Measurements from ENCODE around the gene KRT4.

KRT4 gene

DNA sequence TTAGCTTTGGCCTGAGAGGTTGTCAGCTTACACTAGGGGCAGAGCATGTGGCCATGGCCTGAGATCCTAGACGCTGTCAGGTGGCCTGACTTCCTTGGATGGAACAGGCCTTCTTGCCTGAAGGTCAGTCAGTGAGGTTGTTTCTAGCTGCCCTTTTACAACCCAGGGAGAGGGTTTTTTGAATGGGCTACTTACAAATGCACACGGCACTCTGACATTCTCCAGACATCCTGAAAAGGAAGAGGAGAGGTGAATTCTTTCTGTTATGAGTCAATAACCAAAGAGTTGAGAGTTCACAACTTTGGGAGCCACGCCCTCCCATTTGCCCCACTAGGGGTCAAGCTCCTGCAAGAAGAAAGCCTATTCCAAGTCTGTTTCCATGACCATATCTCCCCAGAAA lies 44.6 kb downstream of the KRT4 start:
- in situ Hi-C loops (cut with MboI; ENCODE audit: low sequenced_read_pairs, unreplicated experiment), result no loop called here
- DNase-seq (ENCODE audit: low spot score), result no peak

DNA sequence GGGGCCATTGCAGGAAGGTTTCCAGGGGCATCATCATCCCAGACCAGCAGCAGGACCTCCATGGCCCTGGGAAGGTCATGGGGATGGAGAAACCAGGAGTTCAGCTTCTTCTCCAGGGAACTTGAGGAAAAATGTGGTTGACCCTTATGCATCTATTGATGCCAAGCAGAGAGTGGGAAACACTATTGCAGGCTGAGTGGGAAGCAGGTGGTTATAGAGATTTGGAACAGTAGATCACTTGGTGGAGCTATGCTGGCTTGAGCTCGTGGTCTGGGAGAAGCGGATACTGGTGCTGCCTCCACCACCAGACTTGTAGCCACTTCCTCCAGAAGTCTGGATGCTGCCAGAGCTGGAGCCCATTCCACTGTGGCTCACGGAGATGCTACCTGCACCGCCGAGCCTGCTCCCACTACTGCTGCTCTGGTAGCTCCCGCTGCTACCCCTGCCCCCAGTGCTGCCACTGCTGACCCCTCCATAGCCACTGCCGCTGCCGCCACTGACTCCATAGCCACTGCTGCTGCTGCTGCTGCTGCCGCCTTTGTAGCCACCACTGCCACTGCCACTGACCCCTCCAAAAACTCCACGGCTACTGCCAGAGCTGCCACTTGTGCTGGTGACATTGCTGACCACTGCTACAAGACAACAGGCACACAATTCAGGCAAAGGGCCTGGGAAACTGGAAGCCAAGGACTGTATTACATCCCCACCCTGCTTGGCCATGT lies 45.3 kb downstream of the KRT4 start:
- in situ Hi-C loops (cut with MboI; ENCODE audit: low sequenced_read_pairs, unreplicated experiment), result no loop called here
- TF ChIP-seq, protein P1, sequence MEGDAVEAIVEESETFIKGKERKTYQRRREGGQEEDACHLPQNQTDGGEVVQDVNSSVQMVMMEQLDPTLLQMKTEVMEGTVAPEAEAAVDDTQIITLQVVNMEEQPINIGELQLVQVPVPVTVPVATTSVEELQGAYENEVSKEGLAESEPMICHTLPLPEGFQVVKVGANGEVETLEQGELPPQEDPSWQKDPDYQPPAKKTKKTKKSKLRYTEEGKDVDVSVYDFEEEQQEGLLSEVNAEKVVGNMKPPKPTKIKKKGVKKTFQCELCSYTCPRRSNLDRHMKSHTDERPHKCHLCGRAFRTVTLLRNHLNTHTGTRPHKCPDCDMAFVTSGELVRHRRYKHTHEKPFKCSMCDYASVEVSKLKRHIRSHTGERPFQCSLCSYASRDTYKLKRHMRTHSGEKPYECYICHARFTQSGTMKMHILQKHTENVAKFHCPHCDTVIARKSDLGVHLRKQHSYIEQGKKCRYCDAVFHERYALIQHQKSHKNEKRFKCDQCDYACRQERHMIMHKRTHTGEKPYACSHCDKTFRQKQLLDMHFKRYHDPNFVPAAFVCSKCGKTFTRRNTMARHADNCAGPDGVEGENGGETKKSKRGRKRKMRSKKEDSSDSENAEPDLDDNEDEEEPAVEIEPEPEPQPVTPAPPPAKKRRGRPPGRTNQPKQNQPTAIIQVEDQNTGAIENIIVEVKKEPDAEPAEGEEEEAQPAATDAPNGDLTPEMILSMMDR (IDR thresholded peaks at IDR 0.05; ENCODE audit: borderline replicate concordance, control extremely low read depth, extremely low read depth, insufficient read depth, missing control alignments), result no peak
- DNase-seq (ENCODE audit: low spot score), result no peak

More for the DNA sequence above, 44.6 kb downstream of the KRT4 start:
- TF ChIP-seq, protein P1 (IDR thresholded peaks at IDR 0.05; ENCODE audit: borderline replicate concordance, control extremely low read depth, extremely low read depth, insufficient read depth, missing control alignments), result no peak

- DNase-seq (ENCODE audit: low spot score), result no peak
These were observed 46.5 kb downstream of the KRT4 start for GRCh38 chr12:52767427-52767826.

DNA sequence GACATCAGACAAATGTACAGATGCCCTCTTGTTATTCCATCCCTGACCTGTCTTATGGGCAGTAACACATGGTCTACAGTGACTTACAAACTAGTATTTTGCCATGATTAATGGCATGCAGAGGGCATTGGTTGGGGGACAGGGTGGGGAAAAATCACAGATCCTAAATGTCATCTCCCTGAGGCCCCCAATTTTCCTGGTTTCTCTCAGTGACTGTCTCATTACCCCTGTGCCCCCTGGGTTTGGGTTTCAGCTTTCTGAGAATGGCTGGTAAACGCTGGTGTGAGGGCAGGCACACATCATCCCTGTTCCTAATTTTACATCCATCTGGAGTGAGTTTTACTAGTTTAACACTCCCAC lies 46.9 kb downstream of the KRT4 start:
- TF ChIP-seq, protein P1 (IDR thresholded peaks at IDR 0.05; ENCODE audit: borderline replicate concordance, control extremely low read depth, extremely low read depth, insufficient read depth, missing control alignments), result no peak
- DNase-seq (ENCODE audit: low spot score), result no peak
- in situ Hi-C loops (cut with MboI; ENCODE audit: low sequenced_read_pairs, unreplicated experiment), result no loop called here

More at GRCh38 chr12:52767427-52767826, 46.5 kb downstream of the KRT4 start:
- in situ Hi-C loops (cut with MboI; ENCODE audit: low sequenced_read_pairs, unreplicated experiment), result no loop called here
- TF ChIP-seq, protein P1 (IDR thresholded peaks at IDR 0.05; ENCODE audit: borderline replicate concordance, control extremely low read depth, extremely low read depth, insufficient read depth, missing control alignments), result no peak

DNA sequence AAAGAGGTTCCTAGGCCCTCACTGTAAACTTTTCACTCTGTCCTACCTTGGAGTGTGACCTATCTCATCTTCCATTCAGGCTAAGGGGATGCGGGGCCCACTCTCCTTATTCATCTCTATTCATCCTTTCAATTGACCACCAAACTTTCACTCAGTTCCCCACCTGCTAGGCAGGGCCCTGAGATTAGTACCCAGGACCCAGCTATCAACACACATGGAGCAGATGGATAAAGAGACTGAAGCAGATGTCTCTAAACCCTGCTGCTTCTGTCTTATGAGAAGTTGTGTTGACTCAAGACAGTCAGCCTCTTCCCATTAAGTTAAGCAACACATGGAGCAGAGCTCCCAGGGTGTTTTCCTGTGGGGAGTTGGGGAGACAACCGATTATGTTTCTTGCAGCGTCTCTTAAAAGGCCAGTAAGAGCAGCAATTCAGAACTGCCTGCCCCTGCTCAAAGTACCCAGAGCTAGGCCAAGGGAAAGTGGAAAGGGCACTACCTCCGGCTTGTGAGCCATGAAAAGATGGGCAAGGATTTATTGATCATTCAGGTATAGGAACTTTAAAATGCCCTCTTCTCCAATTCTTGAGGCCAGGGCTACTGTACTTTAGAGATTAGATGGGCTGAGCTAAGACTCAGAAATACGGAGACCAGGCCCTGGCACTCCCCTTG lies 47.4 kb downstream of the KRT4 start:
- DNase-seq (ENCODE audit: low spot score), result no peak
- in situ Hi-C loops (cut with MboI; ENCODE audit: low sequenced_read_pairs, unreplicated experiment), result no loop called here
- TF ChIP-seq, protein P1 (IDR thresholded peaks at IDR 0.05; ENCODE audit: borderline replicate concordance, control extremely low read depth, extremely low read depth, insufficient read depth, missing control alignments), result no peak

- in situ Hi-C loops (cut with MboI; ENCODE audit: low sequenced_read_pairs, unreplicated experiment), result no loop called here
- no peak for DNase-seq (ENCODE audit: low spot score)
- TF ChIP-seq, protein P1 (IDR thresholded peaks at IDR 0.05; ENCODE audit: borderline replicate concordance, control extremely low read depth, extremely low read depth, insufficient read depth, missing control alignments), result no peak
These were observed 48.2 kb downstream of the KRT4 start for GRCh38 chr12:52765702-52766101.

Measured in GM13976 (cell line).